DND-41 (cell line): ENCODE data around the gene PTPN1.

Experiments
- ATAC-seq: fragments of 200-7000 bp; cut with Tn5 transposase; 3 replicates; pipeline ENCODE4 v1.9.1; 2021; ENCODE audit warnings: low read depth; ENCODE audit not compliant: insufficient read depth
- DNase-seq: peaks from one replicate; pipeline ENCODE4 v3.0.0-alpha.2; 2020
- H2AFZ ChIP-seq: 2 replicates; pipeline ENCODE4 v1.6.0; 2012; ENCODE audit warnings: low read depth, low read length
- H3K27ac ChIP-seq: 2 replicates; pipeline ENCODE4 v1.5.1; 2012; ENCODE audit warnings: low read length, inconsistent platforms
- H3K27me3 ChIP-seq: fragments of 200-600 bp; sonication (generic); 2 replicates; pipeline ENCODE4 v1.6.0; 2012; ENCODE audit warnings: low read length, mild to moderate bottlenecking, inconsistent platforms; ENCODE audit not compliant: insufficient read depth, poor library complexity
- H3K36me3 ChIP-seq: 2 replicates; pipeline ENCODE4 v1.5.1; 2012; ENCODE audit warnings: low read length, inconsistent platforms; ENCODE audit not compliant: insufficient read depth
- H3K4me1 ChIP-seq: 2 replicates; pipeline ENCODE4 v1.5.1; 2012; ENCODE audit warnings: mild to moderate bottlenecking, low read length; ENCODE audit not compliant: insufficient read depth
- H3K4me2 ChIP-seq: 2 replicates; pipeline ENCODE4 v1.6.0; 2012; ENCODE audit warnings: mild to moderate bottlenecking, moderate library complexity, low read length, inconsistent platforms; ENCODE audit not compliant: insufficient read depth
- H3K4me3 ChIP-seq, 2 experiments: fragments of 200-600 bp in 1 of 2; shearing (Covaris generic) in 1 of 2; 2 replicates each; pipeline ENCODE4 v1.5.1; 2012 to 2016; ENCODE audit warnings: inconsistent platforms in 2 of 2, low read length in 2 of 2, mild to moderate bottlenecking in 2 of 2, low read depth in 1 of 2, moderate library complexity in 1 of 2
- H3K79me2 ChIP-seq: 2 replicates; pipeline ENCODE4 v1.6.0; 2012; ENCODE audit warnings: low read length, inconsistent platforms; ENCODE audit not compliant: insufficient read depth
- H3K9ac ChIP-seq: 2 replicates; pipeline ENCODE4 v1.6.0; 2012; ENCODE audit warnings: low read depth, mild to moderate bottlenecking, inconsistent platforms, low read length, moderate library complexity
- H3K9me3 ChIP-seq: 2 replicates; pipeline ENCODE4 v1.5.1; 2012; ENCODE audit warnings: low read length, moderate library complexity, mild to moderate bottlenecking, inconsistent platforms; ENCODE audit not compliant: insufficient read depth, severe bottlenecking
- H4K20me1 ChIP-seq: 2 replicates; pipeline ENCODE4 v1.6.0; 2012; ENCODE audit warnings: low read length; ENCODE audit not compliant: insufficient read depth
- CTCF ChIP-seq: IDR thresholded peaks from 2 replicates; pipeline ENCODE4 v1.5.1; 2012; ENCODE audit warnings: borderline replicate concordance, low read length, moderate library complexity, mild to moderate bottlenecking; ENCODE audit not compliant: poor library complexity, severe bottlenecking; ENCODE audit errors: extremely low read depth
- EZH2 ChIP-seq: IDR thresholded peaks from 3 replicates; pipeline ENCODE4 v1.6.1; 2012; ENCODE audit warnings: borderline replicate concordance, low read depth, mild to moderate bottlenecking, moderate library complexity, low read length, inconsistent platforms; ENCODE audit not compliant: severe bottlenecking

Gene PTPN1

GRCh38 chr20:50563133-50563944 is 53.2 kb downstream of the PTPN1 start:
- no peak overlapping the region for H2AFZ ChIP-seq
- H3K9ac ChIP-seq = no peak overlapping the region
- H3K4me3 ChIP-seq = no peak overlapping the region
- no peak for DNase-seq
- TF ChIP-seq EZH2 (no peak), CTCF (no peak)
- peaks cover 12% of the 10 kb centered on the region for H3K79me2 ChIP-seq
- no peaks in the 10 kb centered on the region for H3K9me3 ChIP-seq
- H3K4me1 ChIP-seq = no peaks in the 10 kb centered on the region
- peaks cover 58% of the 10 kb centered on the region for H3K36me3 ChIP-seq
- H3K27ac ChIP-seq = no peak overlapping the region
- H3K27me3 ChIP-seq = no peaks in the 10 kb centered on the region
- H4K20me1 ChIP-seq = peaks cover 25% of the 10 kb centered on the region; the same call in 1 of the 2 replicates
- H3K4me2 ChIP-seq = no peak overlapping the region
- ATAC-seq = no peak

- Histone ChIP-seq H3K4me3 (no peak overlapping the region), H3K27me3 (no peaks in the 10 kb centered on the region), H2AFZ (no peak overlapping the region), H3K36me3 (peaks cover 72% of the 10 kb centered on the region), H3K4me2 (no peak overlapping the region), H4K20me1 (peaks cover 31% of the 10 kb centered on the region), H3K27ac (no peak overlapping the region), H3K9ac (no peak overlapping the region), H3K79me2 (peaks cover under 1% of the 10 kb centered on the region; the same call in 1 of the 2 replicates), H3K9me3 (no peaks in the 10 kb centered on the region), H3K4me1 (peaks cover 18% of the 10 kb centered on the region)
- no peak for TF ChIP-seq CTCF
- no peak for TF ChIP-seq EZH2
- no peak for ATAC-seq
- no peak for DNase-seq
Observed at GRCh38 chr20:50565383-50565782, 55.2 kb downstream of the PTPN1 start.

- Histone ChIP-seq H3K27me3 (no peaks in the 10 kb centered on the region), H3K9ac (no peak overlapping the region), H2AFZ (no peak overlapping the region), H3K36me3 (peaks cover 72% of the 10 kb centered on the region), H3K4me2 (no peak overlapping the region), H3K9me3 (no peaks in the 10 kb centered on the region), H3K27ac (no peak overlapping the region), H4K20me1 (peaks cover 35% of the 10 kb centered on the region), H3K4me3 (no peak overlapping the region), H3K4me1 (peaks cover 23% of the 10 kb centered on the region), H3K79me2 (no peaks in the 10 kb centered on the region)
- TF ChIP-seq EZH2 (no peak), CTCF (no peak)
- no peak for ATAC-seq
- no peak for DNase-seq
Observed at GRCh38 chr20:50565871-50566270, 55.7 kb downstream of the PTPN1 start.
